HG02571 (cell line): ENCODE results near the gene NDUFB8.

ENCODE experiments used
- ATAC-seq: cut with Tn5 transposase; IDR thresholded peaks from one replicate; pipeline ENCODE4 v1.9.1; 2021; ENCODE audit warnings: mild to moderate bottlenecking, moderate library complexity; ENCODE audit not compliant: unreplicated experiment

Gene NDUFB8

DNA sequence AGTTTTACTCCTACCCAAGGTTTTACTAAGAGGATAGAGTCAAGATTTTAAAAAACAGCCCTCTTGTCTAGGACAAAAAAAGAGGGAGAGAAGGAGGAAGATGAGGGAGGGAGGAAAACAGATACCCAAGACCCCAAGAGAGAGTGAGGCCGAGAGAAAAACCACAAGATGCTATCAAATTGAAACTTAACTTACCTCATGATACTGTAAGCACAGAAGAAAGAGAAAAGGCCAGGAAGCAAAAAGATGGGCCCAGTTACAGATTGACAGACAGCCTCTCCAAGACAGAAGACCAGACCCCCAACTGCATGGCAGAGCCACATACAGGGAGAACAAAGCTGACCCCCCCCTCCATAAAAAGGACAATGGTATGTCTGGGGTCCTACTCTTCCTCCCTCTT is 21.4 kb downstream of the NDUFB8 start:
- ATAC-seq = no peak

DNA sequence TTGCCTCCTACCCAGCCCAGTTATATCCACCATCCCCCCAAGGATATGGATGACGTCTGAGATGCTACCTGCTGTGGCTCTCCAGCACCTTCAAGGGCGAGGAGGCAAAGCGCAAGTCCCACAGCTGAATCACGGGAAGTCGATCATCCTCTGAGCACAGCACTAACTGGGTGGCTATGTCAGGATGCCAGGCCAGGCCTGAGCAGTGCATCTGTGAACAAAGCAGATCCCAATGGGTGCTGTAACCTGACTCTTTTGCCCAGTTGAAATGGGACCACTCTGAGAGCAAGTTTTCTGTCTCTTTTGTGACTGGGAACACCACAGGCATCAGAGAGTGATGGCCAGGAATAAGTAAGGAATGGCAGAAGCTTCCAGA is 22.3 kb downstream of the NDUFB8 start:
- no peak for ATAC-seq

DNA sequence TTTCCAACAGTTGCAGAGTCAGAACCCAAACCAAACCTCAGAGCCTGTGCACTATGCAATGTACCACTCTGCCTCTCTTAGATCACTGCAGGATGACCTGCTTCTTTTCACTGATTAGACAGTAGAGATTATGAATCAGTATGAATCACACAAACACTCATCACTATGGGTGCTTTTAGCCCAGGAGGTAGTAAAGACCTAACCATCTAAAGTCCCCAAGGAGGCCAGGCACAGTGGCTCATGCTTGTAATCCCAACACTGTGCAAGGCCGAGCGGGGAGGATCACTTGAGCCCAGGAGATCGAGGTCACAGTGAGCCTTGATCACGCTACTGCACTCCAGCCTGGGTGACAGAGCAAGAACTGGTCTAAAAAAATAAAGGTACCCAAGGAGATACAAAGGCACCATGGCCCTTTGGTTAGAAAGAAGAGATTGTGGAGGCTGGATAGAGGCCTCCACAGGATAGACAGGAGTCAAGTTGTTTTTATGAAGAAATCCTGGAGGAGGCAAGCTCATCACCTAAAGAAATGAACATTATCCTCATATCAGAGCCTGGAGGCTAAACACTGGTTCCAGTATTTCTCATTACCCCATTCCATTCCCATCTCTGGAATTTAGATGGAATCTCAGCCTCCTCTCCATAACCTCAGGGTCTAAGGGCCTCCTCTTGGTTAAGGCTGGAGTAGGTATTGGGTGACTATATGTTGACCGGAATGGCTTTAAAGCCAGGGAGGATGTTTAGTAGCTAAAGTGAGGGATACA is 22.9 kb downstream of the NDUFB8 start:
- ATAC-seq = no peak

DNA sequence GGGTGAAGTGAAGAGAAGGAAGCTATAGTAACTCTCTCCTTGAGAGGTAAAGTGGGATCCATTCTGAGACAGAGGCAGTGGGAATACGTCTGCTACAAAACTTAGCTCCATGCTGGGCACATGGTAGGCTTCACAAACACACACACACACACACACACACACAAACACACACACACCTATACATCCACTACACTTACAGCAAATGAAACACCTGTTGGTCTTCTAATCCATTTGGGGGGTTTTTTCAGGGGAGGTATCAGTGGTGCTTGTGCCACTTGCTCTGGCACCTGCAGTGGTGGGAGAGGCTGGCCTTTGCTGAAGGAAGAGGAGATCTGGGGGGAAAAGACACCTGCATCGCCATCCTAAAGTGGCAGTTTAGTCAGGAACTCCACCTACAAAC is 24.5 kb downstream of the NDUFB8 start:
- no peak for ATAC-seq

DNA sequence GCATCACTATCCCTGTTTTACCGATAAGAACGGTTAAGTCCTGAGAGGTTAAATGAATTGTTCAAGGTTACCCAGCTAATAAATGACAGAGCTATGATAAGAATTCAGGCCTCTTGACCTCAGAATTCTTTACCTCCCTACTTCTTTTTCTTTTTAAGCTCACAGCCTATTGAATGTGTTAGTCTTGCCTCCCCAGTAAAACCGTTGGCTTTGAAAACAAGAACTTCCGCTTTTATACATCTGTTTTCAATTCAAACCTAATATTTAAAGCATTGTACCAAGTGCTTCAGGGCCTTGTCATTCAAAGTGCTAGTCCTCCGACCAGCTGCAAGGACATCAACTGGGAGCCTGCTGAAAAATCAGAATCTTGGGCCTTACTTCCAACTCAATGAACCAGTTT is 25.6 kb downstream of the NDUFB8 start:
- ATAC-seq = no peak

DNA sequence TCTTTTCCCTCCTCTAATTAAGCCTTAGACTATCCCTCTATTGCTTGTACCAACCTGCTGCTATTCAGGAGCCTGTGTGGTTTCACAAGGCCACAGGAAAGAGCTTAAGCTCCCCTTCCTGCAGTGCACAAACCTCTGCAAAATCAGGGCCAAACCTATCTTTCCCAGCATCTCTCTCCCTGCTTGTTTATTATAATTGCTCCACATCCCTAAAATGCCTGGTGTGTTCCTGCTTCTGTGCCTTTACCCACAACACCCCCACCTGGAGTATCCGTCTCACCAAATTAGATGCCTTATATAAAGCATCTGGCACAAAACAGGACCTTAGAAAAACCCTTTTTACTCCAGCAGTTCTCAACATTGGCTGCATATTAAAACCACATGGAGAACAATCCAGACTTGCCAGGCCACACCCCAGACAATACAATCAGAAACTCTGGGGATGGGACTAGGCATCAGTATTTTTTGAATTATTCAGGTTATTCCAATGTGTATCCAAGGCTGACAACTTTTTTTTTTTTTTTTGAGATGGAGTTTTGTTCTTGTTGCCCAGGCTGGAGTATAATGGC is 26.7 kb downstream of the NDUFB8 start:
- ATAC-seq = no peak

DNA sequence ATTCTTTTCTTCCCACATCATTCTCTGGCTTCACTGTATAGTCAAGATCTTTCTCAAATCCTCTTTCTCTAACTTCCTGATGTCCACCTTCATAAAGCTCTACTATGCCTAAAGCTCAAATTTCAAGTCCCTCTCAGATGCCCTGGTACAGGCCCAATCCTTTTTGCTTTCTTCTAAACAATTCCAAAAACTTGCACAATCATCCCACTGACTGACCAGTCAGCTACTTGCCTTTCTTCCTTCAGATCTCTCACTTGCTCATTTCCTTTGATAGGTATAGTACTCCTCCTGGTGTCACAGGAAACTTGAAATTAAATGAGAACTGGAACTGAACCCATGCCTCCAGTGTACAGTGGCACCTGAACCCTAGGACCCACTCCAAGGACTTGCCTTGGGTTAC is 28.2 kb downstream of the NDUFB8 start:
- no peak for ATAC-seq

DNA sequence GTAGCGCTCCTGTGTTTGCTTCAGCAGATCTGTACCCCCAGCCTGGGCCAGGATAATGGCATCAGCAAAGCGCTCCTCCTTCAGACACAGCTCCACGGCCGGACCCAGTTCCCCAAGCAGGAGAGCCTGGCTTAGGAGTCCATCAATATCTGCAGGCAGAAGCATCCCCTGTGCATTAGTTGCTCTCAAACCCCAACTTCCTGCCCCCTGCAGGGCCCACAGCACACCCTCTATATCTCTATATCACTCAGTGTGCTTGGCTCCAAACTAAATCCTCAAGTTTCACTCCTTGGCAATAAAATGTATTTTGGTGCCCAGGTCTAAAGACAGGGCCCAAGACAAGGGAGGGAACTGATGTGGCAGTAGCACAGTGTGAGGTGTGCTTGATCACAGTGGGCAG is 31.6 kb downstream of the NDUFB8 start:
- no peak for ATAC-seq

DNA sequence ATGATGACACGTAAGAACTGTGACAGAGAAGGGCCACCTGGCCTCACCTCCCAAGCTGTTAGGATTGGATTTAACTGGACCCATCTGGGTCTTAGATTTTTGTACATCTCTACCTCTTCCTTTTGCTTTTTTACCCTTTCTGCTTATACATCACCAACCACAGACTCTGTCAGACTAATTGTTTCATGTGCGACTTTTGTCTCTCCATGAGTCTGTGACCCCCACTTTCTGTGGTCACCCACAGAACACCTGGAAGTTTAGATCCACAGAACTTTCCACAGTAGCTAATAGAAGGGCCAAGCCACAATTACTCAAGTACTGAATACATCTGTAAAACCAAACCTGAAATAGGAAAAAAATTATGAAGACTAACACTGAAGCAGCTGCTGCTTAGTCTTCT is 33.1 kb downstream of the NDUFB8 start:
- ATAC-seq = no peak

DNA sequence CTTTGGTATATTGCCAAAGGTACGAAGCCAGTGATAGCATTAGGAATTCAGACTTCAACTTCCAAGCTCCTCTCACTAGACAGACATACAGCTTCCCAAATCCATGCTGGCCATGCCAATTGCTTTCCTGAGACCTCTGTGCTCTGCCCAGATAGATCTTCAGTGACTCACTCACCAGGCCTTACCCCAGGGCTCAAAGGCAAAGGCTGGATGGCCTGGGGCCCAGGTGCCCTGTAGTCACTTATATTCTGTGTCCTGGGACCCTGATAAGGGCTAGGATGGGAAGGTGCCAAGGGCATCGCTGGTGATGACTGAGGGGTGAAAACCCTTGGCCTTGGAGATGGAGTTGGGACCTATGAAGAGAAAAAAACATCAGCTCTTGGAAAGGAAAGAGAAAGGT is 39.1 kb downstream of the NDUFB8 start:
- no peak for ATAC-seq

DNA sequence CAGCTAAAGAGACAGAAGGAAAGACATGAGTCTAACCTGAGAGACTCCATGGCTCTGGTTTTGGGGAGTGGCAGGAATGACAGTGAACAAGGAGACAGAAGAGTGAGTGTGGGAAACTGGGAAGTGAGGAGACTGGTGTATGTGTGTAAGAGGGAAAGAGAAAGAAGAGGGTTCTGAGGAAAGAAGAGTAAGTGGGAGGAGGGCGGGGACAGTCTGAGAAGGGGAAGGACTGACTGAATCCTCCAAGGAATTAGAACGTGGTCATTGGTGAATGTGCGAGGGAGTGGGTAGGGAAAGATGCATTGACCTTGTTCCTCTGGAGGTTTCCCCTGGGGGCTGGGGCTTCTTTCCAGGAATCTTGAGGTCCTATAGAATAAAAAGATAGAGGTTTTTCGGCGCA is 40.3 kb downstream of the NDUFB8 start:
- no peak for ATAC-seq

DNA sequence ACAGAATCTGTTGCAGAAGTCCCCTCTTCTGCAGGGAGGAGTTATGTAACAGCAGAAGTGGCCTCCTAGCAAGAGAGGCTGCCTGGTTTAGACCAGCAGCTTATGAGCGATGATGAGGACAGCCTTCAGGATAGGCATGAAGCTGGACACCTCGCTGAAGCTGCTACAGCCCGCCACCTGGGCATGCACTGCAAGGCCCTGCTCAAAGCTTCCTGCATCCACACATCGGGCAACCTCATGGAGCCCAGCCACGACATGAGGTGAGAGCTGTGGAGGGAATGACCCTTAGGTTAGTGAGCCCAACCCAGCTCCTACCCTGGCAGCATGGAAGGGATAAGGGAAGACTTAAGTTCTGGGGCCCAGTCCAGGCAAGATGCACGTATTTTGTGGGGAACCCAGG is 42.1 kb downstream of the NDUFB8 start:
- ATAC-seq = no peak

DNA sequence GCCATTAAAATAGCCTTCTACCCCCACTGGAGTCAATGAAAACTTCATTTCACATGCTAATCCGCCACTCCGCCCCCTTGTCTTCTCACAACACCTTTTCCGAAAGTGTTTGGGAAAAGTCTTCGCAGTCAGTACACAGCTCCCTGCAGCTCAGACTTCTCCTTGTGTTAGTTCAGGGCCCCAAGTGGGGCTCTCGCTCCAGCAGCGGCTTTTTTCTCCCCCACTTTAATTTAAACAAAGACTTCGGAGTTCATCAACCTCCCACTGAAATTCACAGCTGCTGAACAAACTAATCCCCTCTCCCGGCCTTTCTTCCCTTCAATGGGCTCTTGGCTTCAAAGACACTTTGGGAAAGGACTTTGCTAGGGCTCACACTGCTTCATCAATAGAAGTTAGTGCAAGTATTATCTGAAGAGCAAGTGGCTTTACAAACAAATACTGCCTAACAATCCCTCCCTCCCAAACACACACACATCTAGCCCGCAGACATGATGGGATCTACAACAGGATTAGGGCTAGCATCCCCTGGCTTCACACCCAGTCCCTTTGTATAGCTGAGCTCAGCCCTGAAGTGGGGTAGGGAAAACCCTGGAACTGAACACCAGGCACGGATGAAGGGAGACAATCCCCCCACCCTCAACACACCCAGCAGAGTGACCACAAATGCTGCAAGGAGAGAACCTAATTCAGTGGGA is 43.7 kb downstream of the NDUFB8 start:
- no peak for ATAC-seq

DNA sequence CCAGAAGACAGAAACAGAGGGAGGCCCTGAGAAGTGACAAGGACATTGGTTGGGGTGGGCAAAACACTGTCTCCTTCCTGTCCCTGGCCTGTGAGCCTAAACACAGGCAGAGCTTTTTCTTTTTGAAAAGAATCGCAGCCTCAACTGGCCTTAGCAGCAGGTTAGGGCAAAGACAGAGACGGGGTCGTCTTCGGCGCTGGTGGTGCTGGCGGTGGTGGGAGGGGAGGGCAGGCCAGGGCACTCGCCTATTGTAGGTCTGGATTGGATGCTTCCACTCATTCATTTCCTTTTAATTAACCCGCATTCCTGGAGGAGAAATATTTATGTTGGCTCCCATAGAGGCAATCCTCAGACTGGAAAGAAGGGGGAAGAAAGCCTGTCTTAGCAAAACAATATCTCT is 44.3 kb downstream of the NDUFB8 start:
- no peak for ATAC-seq

DNA sequence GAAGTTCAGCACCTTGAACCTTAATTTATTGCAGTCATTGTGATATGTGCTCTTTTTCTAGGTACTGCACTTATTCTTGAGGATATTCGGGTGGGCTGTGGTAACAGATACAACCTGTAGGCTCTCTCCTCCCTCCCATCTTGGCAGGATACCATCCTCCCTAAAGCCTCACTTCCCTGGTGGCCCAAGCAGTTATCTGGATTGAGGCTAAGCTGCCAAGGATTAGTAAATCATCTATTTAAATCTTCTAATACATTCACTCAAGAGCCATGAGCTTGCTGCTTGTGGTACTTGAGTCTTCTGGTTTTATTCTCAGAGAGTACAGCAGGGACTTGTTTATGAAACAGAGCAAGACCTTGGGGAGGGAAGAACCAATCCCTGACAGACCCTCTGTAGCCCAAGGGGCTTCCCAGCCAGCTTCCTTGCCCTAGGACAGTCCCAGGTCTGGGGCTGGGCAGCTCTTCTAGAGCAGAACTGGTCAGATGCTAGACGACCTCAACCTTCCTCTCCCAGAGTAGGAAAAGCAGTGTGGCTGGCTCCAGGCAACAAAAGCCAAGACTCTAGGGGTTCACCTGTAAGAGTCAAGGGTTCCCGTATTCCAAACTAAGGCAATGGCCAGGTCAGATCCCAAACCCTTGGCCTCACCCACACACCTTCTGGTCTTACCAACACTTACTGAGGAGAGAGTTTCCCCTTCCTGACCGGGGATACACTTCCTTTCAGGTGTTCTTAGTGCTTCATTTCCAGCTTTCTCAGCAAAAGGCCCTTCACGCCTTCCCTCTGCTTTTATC is 45.6 kb downstream of the NDUFB8 start:
- no peak for ATAC-seq

DNA sequence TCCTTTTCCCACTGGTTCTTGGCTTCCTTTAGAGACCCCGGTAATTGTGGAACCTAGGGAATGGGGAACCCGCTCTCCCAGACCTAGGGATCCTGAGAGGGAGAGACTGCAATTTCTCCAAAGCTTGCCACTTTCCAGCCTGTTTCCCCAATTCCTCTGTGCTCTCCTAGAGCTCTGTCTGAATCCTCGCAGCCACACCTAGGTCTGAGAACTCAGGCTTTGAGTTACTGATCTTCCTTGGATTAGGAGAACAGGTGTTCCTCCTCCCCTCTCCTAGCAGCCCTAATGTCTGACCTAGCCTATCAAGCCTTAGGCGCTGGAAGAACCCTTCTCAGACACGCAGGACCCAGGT is 46.9 kb downstream of the NDUFB8 start:
- ATAC-seq = no peak

DNA sequence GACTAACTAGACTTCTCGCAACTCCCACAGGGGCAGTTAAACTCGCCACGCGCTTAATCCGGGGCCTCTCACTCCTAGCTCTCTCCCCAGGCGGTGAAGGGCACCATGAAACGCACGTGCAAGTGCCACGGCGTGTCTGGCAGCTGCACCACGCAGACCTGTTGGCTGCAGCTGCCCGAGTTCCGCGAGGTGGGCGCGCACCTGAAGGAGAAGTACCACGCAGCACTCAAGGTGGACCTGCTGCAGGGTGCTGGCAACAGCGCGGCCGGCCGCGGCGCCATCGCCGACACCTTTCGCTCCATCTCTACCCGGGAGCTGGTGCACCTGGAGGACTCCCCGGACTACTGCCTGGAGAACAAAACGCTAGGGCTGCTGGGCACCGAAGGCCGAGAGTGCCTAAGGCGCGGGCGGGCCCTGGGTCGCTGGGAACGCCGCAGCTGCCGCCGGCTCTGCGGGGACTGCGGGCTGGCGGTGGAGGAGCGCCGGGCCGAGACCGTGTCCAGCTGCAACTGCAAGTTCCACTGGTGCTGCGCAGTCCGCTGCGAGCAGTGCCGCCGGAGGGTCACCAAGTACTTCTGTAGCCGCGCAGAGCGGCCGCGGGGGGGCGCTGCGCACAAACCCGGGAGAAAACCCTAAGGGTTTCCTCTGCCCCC is 47.4 kb downstream of the NDUFB8 start:
- no peak for ATAC-seq

DNA sequence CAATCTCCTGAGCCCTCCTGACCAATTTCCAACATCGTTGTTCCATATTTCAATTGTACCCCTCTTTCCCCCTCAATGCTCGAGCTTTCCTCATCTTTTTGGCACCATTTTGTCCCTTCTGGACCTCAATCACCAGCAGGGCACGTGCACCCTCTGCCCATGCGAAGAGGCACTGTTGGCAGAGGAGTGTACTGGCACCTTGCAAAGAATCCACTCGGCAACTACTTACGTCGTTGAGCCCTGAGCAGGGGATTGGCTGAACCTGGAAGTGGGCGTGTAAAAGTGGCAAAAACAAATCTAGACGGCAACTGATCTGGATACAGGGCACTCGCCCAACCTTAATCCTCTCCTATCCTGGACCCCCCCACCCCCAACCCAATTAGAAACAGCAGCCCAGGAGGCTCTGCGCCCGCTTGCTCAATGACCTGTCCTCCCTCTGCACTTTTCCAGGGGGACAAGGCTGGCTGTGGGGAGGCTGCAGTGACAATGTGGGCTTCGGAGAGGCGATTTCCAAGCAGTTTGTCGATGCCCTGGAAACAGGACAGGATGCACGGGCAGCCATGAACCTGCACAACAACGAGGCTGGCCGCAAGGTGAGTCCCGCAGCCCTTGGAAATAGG is 48.1 kb downstream of the NDUFB8 start:
- ATAC-seq = peak; percentile 97

DNA sequence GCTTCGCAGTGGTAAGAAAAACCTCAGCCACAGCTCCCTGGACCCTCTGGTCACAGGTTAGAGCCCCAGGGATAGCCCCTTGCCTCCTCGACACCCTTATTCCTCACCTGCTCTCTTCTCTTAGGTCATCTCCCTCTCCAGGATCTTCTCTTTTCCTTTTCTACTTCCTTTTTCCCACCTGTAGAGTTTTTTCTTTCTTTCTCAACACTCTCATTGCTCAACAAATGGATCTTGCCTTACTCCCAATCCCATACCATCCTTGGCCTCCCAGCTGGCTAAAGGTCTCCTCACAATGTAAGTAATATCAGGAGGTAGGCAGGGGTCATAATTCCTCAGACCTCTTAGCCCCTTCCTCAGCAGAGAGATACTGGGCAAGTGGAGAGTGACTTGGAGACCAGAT is 49.7 kb downstream of the NDUFB8 start:
- ATAC-seq = no peak

DNA sequence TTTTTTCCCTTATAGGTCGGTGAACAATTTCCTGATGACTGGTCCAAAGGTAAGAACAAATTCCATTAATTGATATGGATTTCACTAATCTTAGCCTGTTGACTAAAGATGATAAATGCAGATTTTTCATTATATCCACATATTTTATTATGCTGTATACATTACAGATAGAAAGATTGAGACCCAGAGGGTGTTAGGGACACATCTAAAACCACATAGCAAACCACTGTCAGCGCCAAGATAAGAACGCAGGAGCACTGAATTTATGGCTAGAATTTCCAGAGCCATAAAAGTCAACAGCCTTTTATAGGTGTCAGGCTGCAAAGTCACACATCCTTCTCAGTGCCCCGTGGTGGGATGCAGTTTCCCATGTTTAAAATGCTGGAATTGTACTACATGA is 50.6 kb downstream of the NDUFB8 start:
- ATAC-seq = no peak

DNA sequence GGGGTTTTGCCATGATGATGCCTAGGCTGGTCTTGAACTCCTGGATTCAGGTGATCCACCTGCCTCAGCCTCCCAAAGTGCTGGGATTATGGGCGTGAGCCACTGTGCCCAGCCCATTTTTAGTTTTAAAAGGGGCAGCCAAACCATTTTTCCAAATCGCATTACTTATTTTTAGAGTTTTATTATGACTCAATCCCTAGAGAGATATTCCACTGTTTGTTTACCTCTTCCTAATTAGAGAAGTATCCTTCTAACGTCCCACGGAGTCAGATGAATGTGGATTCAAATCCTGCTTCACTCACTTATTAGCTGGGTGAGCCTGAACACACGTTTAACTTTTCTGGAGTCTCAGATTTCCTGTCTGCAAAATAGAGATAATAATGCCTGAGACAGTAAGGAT is 51.7 kb downstream of the NDUFB8 start:
- no peak for ATAC-seq
